K562 (cell line): ENCODE data around the gene DLGAP1. TPM values are rescaled to one million over a fixed set of nuclear protein-coding genes. Genes with fewer than 3 reads are reported as not detected.

Experiments
- CCNT2 ChIP-seq: IDR thresholded peaks from 2 replicates; pipeline ENCODE4 v1.6.1; 2011; ENCODE audit warnings: borderline replicate concordance, low read depth, mild to moderate bottlenecking, moderate library complexity, mixed read lengths, low read length; ENCODE audit not compliant: insufficient read length; ENCODE audit errors: extremely low read depth
- FIP1L1 ChIP-seq: fragments of 200-400 bp; formaldehyde crosslinking; IDR thresholded peaks from 2 replicates; pipeline ENCODE4 v1.6.1; 2018; ENCODE audit warnings: mild to moderate bottlenecking, low read depth, low read length; ENCODE audit not compliant: poor library complexity, severe bottlenecking
- GABPB2 ChIP-seq: fragments of 250-450 bp; sonication (Bioruptor Pico); conservative IDR thresholded peaks from 2 replicates; pipeline ENCODE4 v1.5.1; 2021; ENCODE audit warnings: mild to moderate bottlenecking
- KDM4B ChIP-seq, 2 experiments: fragments of 450-650 bp in 1 of 2; sonication (generic) in 1 of 2; IDR thresholded peaks; 2 replicates each; pipeline ENCODE4 v1.6.1; 2016 to 2017; ENCODE audit warnings: borderline replicate concordance in 2 of 2, antibody characterized with exemption in 1 of 2, low read depth in 1 of 2, mild to moderate bottlenecking in 1 of 2
- KDM5B ChIP-seq: fragments of 200-600 bp; sonication (generic); IDR thresholded peaks from 2 replicates; pipeline ENCODE4 v1.6.1; 2012; ENCODE audit warnings: low read depth, mild to moderate bottlenecking, moderate library complexity, low read length, control low read depth, inconsistent platforms; ENCODE audit not compliant: insufficient replicate concordance
- NR1H2 ChIP-seq: sonication (generic); formaldehyde crosslinking; IDR thresholded peaks from 2 replicates; pipeline ENCODE4 v1.4.0; 2020; ENCODE audit warnings: mild to moderate bottlenecking, missing genetic modification reagents
- RBM22 ChIP-seq: fragments of 200-400 bp; formaldehyde crosslinking; IDR thresholded peaks from 2 replicates; pipeline ENCODE4 v1.6.1; 2018; ENCODE audit warnings: low read length, low read depth; ENCODE audit not compliant: poor library complexity, severe bottlenecking
- SMAD4 ChIP-seq: fragments of 250-450 bp; sonication (Bioruptor Pico); conservative IDR thresholded peaks from 2 replicates; pipeline ENCODE4 v1.8.0; 2021; ENCODE audit warnings: inconsistent platforms, mild to moderate bottlenecking, moderate library complexity
- SRF ChIP-seq, 2 experiments: fragments of 250-450, 450-650 bp in 1 of 2; sonication (Bioruptor Pico) in 1 of 2; sonication (generic) in 1 of 2; formaldehyde crosslinking; IDR thresholded peaks; 2 replicates each; pipeline versions ENCODE4 v1.5.0 to v1.5.1; 2020 to 2022; ENCODE audit warnings: mild to moderate bottlenecking in 1 of 2, missing genetic modification reagents in 1 of 2
- TAF1 ChIP-seq: IDR thresholded peaks from 2 replicates; pipeline ENCODE4 v1.6.1; 2011; ENCODE audit warnings: mild to moderate bottlenecking, low read length, moderate library complexity; ENCODE audit not compliant: insufficient read depth, control insufficient read depth, severe bottlenecking; ENCODE audit errors: extremely low read depth
- TFE3 ChIP-seq: fragments of 450-650 bp; formaldehyde crosslinking; IDR thresholded peaks from 2 replicates; pipeline ENCODE4 v1.4.0; 2020; ENCODE audit warnings: mild to moderate bottlenecking, mixed read lengths
- ZNF511 ChIP-seq: sonication (generic); formaldehyde crosslinking; IDR thresholded peaks from 2 replicates; pipeline ENCODE4 v1.8.0; 2022; ENCODE audit warnings: mild to moderate bottlenecking, missing genetic modification reagents
- polyA plus RNA-seq, 8 experiments: library from polyadenylated mRNA; depleted of rRNA in 4 of 8; stranded (reverse) in 5 of 8; unstranded in 3 of 8; fragments of >200 nt; fragmentation: Nextera tagmentation in 2 of 8; fragmentation: Illumina TruSeq in 1 of 8; extraction: Ambion mirVana in 2 of 8; extraction: Trizol in 1 of 8; gene quantifications; 2 replicates each; pipeline versions ENCODE4 v1.2.1 to v1.2.3, GENCODE V29; 2011 to 2014; ENCODE audit warnings: inconsistent platforms in 1 of 8, missing spikeins in 1 of 8
- total RNA-seq, 7 experiments: library from RNA; depleted of rRNA in 6 of 7; stranded (reverse); fragments of >200 nt in 6 of 7; fragmentation: Illumina TruSeq in 2 of 7; extraction: Trizol in 2 of 7; gene quantifications; 2 replicates each; pipeline versions ENCODE4 v1.2.1 to v1.2.3, GENCODE V29; 2011 to 2021; ENCODE audit warnings: low replicate concordance in 1 of 7
- TF ChIP-seq, protein P1 (sequence below): fragments of 450-650 bp; formaldehyde crosslinking; IDR thresholded peaks from 2 replicates; pipeline ENCODE4 v1.4.0; 2022; ENCODE audit warnings: missing genetic modification characterization
- TF ChIP-seq, protein P2 (sequence below), 2 experiments: fragments of 150-350 bp in 1 of 2; IDR thresholded peaks; 2 replicates each; pipeline ENCODE4 v1.6.1; 2012 to 2016; ENCODE audit warnings: low read depth in 2 of 2, low read length in 2 of 2, mild to moderate bottlenecking in 1 of 2, moderate library complexity in 1 of 2
- TF ChIP-seq, protein P3 (sequence below): fragments of 450-650 bp; formaldehyde crosslinking; IDR thresholded peaks from 2 replicates; pipeline ENCODE4 v1.4.0; 2020; ENCODE audit warnings: mild to moderate bottlenecking, moderate library complexity

DLGAP1 gene
- total and polyA plus RNA-seq, 9 of the 15 experiments (the other 6 are each of a cell fraction or from before 2014, with no cell fraction given), result 0.04 to 0.22 (median 0.08) TPM

DNA sequence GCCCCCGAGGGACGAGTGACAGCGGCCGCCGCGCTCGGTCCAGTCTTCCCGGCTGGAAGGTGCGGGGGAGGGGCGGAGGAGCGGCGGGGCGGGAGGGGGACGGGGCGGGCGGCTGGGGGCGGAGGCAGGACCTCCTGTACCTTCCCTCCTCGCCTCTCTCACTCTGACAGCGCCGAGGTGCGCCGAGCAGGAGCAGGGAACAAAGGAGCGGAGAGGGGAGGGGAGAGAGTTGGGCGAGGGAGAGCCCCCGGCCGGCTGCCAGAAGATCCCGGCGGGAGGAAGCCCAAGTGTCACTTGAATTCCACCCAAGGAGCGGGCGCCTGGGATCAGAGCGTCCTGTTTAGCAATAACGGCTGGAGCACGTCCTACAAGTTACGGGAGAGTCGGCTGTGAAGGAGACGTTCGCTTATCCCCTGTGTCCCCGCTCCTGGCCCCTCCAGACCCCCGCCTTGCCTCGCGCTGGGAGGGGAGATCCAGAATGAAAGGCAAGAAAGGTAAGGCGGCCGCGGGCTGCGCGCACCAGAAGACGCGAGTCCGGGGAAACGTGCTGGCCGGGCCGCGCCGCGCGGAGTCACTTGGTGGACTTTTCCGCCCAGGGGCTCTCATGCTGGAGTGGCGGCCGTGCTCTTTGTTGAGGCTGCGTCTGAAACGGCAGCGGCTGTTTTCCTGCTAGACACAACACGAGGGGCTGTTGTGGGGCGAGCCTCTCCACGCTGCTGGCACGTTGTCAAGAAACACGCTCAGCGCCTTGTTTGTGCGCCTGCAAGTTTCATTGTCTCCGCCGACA, 1004.9 kb downstream of the DLGAP1 start, which contains the start of gene TGIF1 (continued):
- TF ChIP-seq NR1H2 (CRISPR knock-in tag) (0 out of 2 replicates have a peak, but pooled peaks have one; percentile 50), TFE3 (CRISPR knock-in tag) (peak; percentile 0; the same call in 1 of the 2 replicates), KDM4B (IDR thresholded peaks at IDR 0.05; ENCODE audit: borderline replicate concordance in 2 of 2, low read depth in 1 of 2) (peak in 1 of 2 experiments; percentile 18; a peak in 1 of 4 replicates), KDM5B (peak; percentile 75), SMAD4 (CRISPR knock-in tag) (peak; percentile 87), FIP1L1 (peak; percentile 67), SRF (CRISPR knock-in tag; IDR thresholded peaks at IDR 0.05) (peak in 1 of 2 experiments; percentile 50; a peak in 1 of 4 replicates), RBM22 (peak; percentile 83), TAF1 (peak; percentile 79), GABPB2 (no peak; the same call in 1 of the 2 replicates), ZNF511 (CRISPR knock-in tag) (peak; percentile 61; the same call in 1 of the 2 replicates), CCNT2 (peak; percentile 78)
- TF ChIP-seq, protein P1, sequence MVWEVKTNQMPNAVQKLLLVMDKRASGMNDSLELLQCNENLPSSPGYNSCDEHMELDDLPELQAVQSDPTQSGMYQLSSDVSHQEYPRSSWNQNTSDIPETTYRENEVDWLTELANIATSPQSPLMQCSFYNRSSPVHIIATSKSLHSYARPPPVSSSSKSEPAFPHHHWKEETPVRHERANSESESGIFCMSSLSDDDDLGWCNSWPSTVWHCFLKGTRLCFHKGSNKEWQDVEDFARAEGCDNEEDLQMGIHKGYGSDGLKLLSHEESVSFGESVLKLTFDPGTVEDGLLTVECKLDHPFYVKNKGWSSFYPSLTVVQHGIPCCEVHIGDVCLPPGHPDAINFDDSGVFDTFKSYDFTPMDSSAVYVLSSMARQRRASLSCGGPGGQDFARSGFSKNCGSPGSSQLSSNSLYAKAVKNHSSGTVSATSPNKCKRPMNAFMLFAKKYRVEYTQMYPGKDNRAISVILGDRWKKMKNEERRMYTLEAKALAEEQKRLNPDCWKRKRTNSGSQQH (CRISPR knock-in tag), result peak; percentile 70; the same call in 1 of the 2 replicates
- TF ChIP-seq, protein P2, sequence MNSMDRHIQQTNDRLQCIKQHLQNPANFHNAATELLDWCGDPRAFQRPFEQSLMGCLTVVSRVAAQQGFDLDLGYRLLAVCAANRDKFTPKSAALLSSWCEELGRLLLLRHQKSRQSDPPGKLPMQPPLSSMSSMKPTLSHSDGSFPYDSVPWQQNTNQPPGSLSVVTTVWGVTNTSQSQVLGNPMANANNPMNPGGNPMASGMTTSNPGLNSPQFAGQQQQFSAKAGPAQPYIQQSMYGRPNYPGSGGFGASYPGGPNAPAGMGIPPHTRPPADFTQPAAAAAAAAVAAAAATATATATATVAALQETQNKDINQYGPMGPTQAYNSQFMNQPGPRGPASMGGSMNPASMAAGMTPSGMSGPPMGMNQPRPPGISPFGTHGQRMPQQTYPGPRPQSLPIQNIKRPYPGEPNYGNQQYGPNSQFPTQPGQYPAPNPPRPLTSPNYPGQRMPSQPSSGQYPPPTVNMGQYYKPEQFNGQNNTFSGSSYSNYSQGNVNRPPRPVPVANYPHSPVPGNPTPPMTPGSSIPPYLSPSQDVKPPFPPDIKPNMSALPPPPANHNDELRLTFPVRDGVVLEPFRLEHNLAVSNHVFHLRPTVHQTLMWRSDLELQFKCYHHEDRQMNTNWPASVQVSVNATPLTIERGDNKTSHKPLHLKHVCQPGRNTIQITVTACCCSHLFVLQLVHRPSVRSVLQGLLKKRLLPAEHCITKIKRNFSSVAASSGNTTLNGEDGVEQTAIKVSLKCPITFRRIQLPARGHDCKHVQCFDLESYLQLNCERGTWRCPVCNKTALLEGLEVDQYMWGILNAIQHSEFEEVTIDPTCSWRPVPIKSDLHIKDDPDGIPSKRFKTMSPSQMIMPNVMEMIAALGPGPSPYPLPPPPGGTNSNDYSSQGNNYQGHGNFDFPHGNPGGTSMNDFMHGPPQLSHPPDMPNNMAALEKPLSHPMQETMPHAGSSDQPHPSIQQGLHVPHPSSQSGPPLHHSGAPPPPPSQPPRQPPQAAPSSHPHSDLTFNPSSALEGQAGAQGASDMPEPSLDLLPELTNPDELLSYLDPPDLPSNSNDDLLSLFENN (IDR thresholded peaks at IDR 0.05; ENCODE audit: low read depth in 2 of 2, low read length in 2 of 2), result 0 out of 4 replicates have a peak, but pooled peaks of 1 of the 2 experiments have one; percentile 25
- TF ChIP-seq, protein P3, sequence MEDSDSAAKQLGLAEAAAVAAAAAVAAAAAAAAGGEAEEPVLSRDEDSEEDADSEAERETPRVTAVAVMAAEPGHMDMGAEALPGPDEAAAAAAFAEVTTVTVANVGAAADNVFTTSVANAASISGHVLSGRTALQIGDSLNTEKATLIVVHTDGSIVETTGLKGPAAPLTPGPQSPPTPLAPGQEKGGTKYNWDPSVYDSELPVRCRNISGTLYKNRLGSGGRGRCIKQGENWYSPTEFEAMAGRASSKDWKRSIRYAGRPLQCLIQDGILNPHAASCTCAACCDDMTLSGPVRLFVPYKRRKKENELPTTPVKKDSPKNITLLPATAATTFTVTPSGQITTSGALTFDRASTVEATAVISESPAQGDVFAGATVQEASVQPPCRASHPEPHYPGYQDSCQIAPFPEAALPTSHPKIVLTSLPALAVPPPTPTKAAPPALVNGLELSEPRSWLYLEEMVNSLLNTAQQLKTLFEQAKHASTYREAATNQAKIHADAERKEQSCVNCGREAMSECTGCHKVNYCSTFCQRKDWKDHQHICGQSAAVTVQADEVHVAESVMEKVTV (CRISPR knock-in tag), result 0 out of 2 replicates have a peak, but pooled peaks have one; percentile 26
